UCSD-AML1 (cell line): ENCODE measurements around the gene SLC5A9.
"Not testable (repeated sequence)": the region's sequence is repeated elsewhere in the genome, so short reads cannot be mapped to it uniquely, and the experiment has no call there.

Source experiments
- DNase-seq: peaks from one replicate; lab custom pipeline; 2025; ENCODE audit not compliant: unreplicated experiment; lab: John Stamatoyannopoulos, UW

SLC5A9 gene

GRCh38 chr1:48236716-48237470 lies 14.4 kb downstream of the SLC5A9 start:
- DNase-seq = no peak

- DNase-seq = no peak
These were observed 19.7 kb downstream of the SLC5A9 start for GRCh38 chr1:48242141-48242736.

- DNase-seq = peak; percentile 43
These were observed 22.6 kb downstream of the SLC5A9 start for GRCh38 chr1:48245106-48245505.

DNA sequence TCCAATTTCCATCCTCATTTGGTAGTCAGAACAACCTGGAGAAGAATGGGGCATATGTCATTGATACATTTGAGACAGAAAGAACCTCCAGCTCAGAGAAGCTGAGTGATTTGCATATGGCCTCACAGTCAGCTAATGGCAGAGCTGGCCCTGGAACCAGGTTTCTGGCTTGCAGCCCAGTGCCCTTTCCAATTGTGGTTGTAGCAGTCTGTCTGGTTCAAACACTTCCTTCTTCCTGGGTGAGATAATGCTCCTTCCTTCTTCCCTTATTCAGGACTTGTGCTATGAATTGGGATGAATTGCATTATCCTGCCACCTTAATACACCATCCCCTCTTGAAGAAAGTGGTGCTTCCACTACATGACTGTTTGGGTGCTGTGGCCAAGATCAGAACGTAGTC lies 24.2 kb downstream of the SLC5A9 start:
- DNase-seq = no peak

GRCh38 chr1:48248356-48248755 lies 25.8 kb downstream of the SLC5A9 start:
- DNase-seq = no peak

GRCh38 chr1:48249868-48250267 lies 27.4 kb downstream of the SLC5A9 start:
- DNase-seq = no peak

DNA sequence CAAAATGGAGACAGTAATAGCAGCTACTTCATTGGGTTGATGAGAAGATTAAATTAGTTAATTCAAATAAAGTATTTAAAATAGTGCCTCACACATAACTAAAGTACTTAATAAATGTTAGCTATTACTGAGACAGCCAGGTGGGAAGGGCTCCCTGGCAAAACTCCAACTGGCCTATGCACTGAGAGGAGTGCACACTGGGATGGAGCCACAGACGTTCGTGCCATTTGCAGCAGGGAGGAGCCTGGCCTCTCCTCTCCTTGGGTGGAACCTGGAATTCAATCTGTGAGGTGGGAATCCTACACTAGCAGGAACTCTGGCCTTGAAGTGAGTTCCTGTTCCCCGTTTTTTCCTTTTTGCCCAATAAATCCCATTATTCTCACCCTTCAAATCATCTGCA lies 28.1 kb downstream of the SLC5A9 start:
- no peak for DNase-seq

GRCh38 chr1:48251323-48251722 lies 28.8 kb downstream of the SLC5A9 start:
- no peak for DNase-seq

GRCh38 chr1:48251821-48252220 lies 29.3 kb downstream of the SLC5A9 start:
- DNase-seq = no peak

DNA sequence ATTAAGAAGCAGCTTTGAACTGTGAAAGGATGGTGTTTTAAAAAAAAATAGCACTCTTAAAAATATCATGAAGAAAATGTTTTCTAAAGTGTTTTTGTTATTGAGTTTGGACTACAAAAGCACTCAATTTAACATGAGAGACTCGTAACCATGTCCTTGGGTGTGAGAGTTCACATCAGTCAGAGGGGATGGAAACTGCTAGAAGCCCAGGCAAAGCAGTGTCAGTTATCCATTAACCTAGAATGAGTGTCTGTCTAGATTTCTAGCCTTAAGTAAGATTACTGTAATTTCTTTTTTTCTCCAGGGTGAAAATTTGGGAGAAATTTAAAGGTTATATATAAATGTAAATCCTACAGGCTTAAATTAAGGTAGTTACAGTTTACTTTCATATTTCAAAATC lies 31.7 kb downstream of the SLC5A9 start:
- DNase-seq = no peak

DNA sequence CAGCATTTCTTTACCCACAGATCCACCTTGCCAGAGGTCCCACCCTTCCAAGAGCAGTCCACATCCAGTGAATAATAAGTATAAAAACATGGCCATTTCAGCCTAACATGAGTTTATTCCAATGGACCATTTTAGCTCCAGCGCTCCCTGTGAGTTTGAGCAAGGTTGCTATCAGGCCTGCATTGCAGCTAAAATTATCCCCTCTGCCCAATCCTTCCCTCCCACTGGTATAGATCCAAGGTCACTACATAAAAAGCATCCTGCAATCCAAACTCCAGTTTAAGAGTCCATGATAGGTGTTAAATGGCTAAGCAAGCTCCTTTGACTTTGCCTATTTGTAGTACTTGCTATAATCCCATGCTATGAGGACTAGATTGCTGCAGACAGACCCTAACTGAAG lies 35.6 kb downstream of the SLC5A9 start:
- no peak for DNase-seq

DNA sequence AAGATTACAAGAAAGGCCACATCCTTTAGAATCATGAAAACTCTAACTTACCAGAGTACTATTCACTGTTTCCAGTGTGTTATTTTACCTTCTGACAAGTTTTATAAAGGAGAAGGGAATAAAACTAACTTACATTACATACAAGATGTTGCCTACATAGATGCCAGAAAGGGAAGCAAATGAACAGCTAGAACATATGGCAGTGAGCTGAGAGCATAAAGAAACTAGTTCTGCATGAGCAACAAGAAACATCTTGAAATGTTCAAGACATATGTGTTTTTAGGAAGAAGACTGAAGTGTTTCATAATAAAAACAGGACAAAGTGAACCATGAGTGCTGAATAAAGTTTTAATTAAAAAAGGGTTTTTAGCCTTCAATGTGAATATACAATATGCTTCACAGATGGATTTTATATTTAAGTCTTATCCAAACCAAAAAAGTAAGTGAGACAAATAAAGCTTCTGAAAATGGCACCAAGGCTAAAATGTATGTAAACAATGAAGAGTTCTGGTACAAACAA lies 39.4 kb downstream of the SLC5A9 start:
- no peak for DNase-seq

DNA sequence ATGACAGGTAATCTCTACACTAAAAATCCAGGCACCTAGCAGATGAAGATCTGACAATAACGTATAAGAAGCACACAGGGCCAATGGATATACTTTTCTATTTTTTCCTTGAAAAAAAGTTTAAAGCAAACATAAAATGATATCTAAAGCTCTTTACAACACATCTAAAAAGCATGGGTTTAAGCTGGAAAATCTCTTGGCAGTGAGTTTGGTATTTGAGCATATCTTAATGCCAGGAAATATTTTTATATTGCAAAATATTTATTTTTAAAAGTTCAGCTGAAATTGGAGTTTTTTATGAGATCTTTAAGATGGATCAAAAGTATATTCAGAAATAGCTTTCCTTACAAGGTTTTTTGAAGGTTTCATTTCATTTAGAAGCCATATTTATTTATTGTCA lies 40.5 kb downstream of the SLC5A9 start:
- no peak for DNase-seq

DNA sequence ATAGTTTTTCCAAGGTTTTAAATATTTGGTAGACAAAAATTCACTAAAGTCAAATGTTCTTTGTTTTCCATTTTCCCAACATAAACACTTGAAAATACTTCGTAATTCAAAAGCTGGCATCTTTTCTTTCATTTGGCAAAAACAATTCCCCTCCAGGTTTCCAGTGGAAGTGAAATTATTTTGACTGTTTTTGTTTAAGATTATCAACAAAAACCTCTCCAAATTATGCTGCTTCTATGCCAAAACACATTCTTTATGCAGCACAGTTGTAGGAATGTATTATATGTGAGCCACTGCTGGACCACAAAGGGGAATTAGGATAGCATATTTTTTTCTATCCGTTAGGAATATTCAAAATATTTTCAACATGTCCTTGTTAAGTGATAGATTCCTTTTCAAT lies 44.1 kb downstream of the SLC5A9 start:
- no peak for DNase-seq

DNA sequence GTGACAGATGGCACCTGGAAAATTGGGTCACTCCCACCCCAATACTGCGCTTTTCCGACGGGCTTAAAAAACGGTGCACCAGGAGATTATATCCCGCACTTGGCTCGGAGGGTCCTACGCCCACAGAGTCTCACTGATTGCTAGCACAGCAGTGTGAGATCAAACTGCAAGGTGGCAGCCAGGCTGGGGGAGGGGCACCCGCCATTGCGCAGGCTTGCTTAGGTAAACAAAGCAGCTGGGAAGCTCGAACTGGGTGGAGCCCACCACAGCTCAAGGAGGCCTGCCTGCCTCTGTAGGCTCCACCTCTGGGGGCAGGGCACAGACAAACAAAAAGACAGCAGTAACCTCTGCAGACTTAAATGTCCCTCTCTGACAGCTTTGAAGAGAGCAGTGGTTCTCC lies 54.9 kb downstream of the SLC5A9 start:
- DNase-seq = not testable (repeated sequence)

DNA sequence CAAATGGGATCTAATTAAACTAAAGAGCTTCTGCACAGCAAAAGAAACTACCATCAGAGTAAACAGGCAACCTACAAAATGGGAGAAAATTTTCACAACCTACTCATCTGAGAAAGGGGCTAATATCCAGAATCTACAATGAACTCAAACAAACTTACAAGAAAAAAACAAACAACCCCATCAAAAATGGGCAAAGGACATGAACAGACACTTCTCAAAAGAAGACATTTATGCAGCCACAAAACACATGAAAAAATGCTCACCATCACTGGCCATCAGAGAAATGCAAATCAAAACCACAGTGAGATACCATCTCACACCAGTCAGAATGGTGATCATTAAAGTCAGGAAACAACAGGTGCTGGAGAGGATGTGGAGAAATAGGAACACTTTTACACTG lies 59.8 kb downstream of the SLC5A9 start:
- DNase-seq = not testable (repeated sequence)

- DNase-seq = not testable (repeated sequence)
These were observed 62.3 kb downstream of the SLC5A9 start for GRCh38 chr1:48284696-48285420.

DNA sequence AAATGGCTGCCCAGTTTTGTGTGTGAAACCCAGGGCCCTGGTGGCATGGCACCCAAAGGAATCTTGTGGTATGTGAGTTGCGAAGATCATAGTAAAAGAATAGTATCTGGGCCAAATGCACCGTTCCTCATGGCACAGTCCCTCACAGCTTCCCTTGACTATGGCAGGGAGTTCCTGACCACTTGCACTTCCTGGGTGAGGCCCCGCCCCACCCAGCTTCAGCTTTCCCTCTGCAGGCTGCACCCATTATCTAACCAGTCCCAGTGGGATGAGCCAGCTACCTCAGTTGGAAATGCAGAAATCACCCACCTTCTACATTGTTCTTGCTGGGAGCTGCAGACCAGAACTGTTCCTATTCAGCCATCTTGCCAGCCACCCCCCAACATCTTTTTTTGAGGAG lies 63.0 kb downstream of the SLC5A9 start:
- no peak for DNase-seq

GRCh38 chr1:48291421-48291820 lies 68.9 kb downstream of the SLC5A9 start:
- DNase-seq = no peak

GRCh38 chr1:48292706-48293105 lies 70.2 kb downstream of the SLC5A9 start:
- no peak for DNase-seq

- not testable (repeated sequence) for DNase-seq
These were observed 71.6 kb downstream of the SLC5A9 start for GRCh38 chr1:48294094-48294493.

DNA sequence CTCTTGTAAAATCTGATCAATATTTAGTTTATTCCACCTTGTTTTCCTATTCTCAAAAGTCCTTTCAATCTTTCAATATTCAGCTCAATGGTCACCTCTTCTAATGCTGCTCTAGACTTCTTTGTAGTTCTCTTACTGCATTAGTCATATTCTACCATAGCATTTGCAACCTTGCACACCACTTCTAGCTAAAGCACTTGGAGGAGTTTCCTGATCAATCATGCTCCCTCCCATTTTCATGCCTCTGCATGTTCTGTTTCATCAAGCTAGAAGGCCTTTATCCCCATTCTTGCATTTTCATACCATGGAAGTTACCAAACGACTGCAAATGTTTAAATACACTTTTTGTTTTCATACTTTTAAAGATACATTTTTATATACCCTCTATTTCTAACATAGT lies 72.1 kb downstream of the SLC5A9 start:
- no peak for DNase-seq
